PC-9 (cell line): ENCODE data around the gene HEBP2.

Source experiments
- CTCF ChIP-seq: fragments of 200-600 bp; sonication (generic); conservative IDR thresholded peaks from 2 replicates; pipeline ENCODE4 v1.6.1; 2017; ENCODE audit warnings: mixed run types, antibody characterized with exemption, mild to moderate bottlenecking, moderate library complexity
- EZH2 ChIP-seq: fragments of 200-600 bp; sonication (generic); IDR thresholded peaks from 2 replicates; pipeline ENCODE4 v1.8.0; 2017; ENCODE audit warnings: antibody characterized with exemption, low read depth

GRCh38 chr6:138410972-138411880, 7.2 kb downstream of the HEBP2 start:
- TF ChIP-seq CTCF (no peak), EZH2 (no peak)
